CD14-positive monocyte (primary cell): ENCODE data around the gene NACC1. TPM values are rescaled to one million over a fixed set of nuclear protein-coding genes. Genes with fewer than 3 reads are reported as not detected.

Experiments
- DNase-seq, 3 donors: peaks; one replicate each; pipeline ENCODE4 v3.0.0-alpha.2; 2011 to 2022
- H2AFZ ChIP-seq: 2 replicates; pipeline ENCODE4 v1.6.0; 2012; ENCODE audit warnings: mild to moderate bottlenecking, low read depth, low read length, inconsistent platforms; ENCODE audit not compliant: insufficient read depth, poor library complexity, severe bottlenecking
- H3K27ac ChIP-seq, 2 donors: 1 replicate in 1 of 2; 2 replicates in 1 of 2; pipeline ENCODE4 v1.5.1; 2012 to 2013; ENCODE audit warnings: low read length in 2 of 2, control low read depth in 1 of 2, inconsistent platforms in 1 of 2, low read depth in 1 of 2, mild to moderate bottlenecking in 1 of 2
- H3K27me3 ChIP-seq, 2 donors: one replicate each; pipeline versions ENCODE4 v1.6.0 to v1.6.1; 2011 to 2013; ENCODE audit warnings: low read length in 2 of 2; ENCODE audit not compliant: control insufficient read depth in 2 of 2, insufficient read depth in 2 of 2
- H3K36me3 ChIP-seq, 2 donors: replicated peaks in 1 of 2; 1 replicate in 1 of 2; 2 replicates in 1 of 2; pipeline versions ENCODE4 v1.5.1 to v1.6.1; 2012 to 2013; ENCODE audit warnings: low read length in 2 of 2, control low read depth in 1 of 2, inconsistent platforms in 1 of 2, mild to moderate bottlenecking in 1 of 2; ENCODE audit not compliant: insufficient read depth in 2 of 2, control insufficient read depth in 1 of 2
- H3K4me1 ChIP-seq, 2 donors: 1 replicate in 1 of 2; 2 replicates in 1 of 2; pipeline versions ENCODE4 v1.5.1 to v1.6.1; 2012 to 2013; ENCODE audit warnings: low read length in 2 of 2, control low read depth in 1 of 2, inconsistent platforms in 1 of 2, mild to moderate bottlenecking in 1 of 2, moderate library complexity in 1 of 2; ENCODE audit not compliant: insufficient read depth in 2 of 2, control insufficient read depth in 1 of 2
- H3K4me2 ChIP-seq: replicated peaks from 2 replicates; pipeline ENCODE3; 2012; ENCODE audit warnings: low read length, moderate library complexity, mild to moderate bottlenecking; ENCODE audit not compliant: poor library complexity, severe bottlenecking; ENCODE audit errors: extremely low read depth
- H3K4me3 ChIP-seq, 3 experiments: fragments of 200-600 bp in 1 of 3; sonication (generic) in 1 of 3; replicated peaks in 1 of 3; 1 replicate in 2 of 3; 2 replicates in 1 of 3; pipeline ENCODE4 v1.5.1; 2011 to 2013; ENCODE audit warnings: low read length in 3 of 3, mild to moderate bottlenecking in 3 of 3, control low read depth in 2 of 3, low read depth in 2 of 3, inconsistent platforms in 1 of 3, moderate library complexity in 1 of 3
- H3K79me2 ChIP-seq: 2 replicates; pipeline ENCODE4 v1.6.0; 2012; ENCODE audit warnings: mild to moderate bottlenecking, control low read depth, inconsistent platforms, low read length, moderate library complexity; ENCODE audit not compliant: insufficient read depth
- H3K9ac ChIP-seq: 2 replicates; pipeline ENCODE4 v1.6.0; 2017; ENCODE audit warnings: low read length, mild to moderate bottlenecking; ENCODE audit not compliant: insufficient read depth, poor library complexity, severe bottlenecking
- H3K9me3 ChIP-seq, 2 donors: replicated peaks in 1 of 2; 1 replicate in 1 of 2; 2 replicates in 1 of 2; pipeline versions ENCODE4 v1.5.1 to v1.6.1; 2012 to 2013; ENCODE audit warnings: low read length in 2 of 2, control low read depth in 1 of 2; ENCODE audit not compliant: control insufficient read depth in 1 of 2, insufficient read depth in 1 of 2
- H4K20me1 ChIP-seq: 2 replicates; pipeline ENCODE4 v1.6.0; 2012; ENCODE audit warnings: mild to moderate bottlenecking, low read length, control low read depth, moderate library complexity; ENCODE audit not compliant: insufficient read depth
- H3K27ac Mint-ChIP-seq, 7 donors: one replicate each; pipeline ENCODE4 v1.8.0; 2020; ENCODE audit warnings: mild to moderate bottlenecking in 7 of 7, mixed read lengths in 7 of 7, moderate library complexity in 6 of 7, inconsistent platforms in 2 of 7
- H3K27me3 Mint-ChIP-seq, 3 donors: one replicate each; pipeline ENCODE4 v1.8.0; 2021 to 2022; ENCODE audit warnings: low read depth in 3 of 3, mild to moderate bottlenecking in 3 of 3, mixed read lengths in 3 of 3, moderate library complexity in 3 of 3, inconsistent platforms in 1 of 3
- H3K36me3 Mint-ChIP-seq, 2 donors: one replicate each; pipeline ENCODE4 v1.8.0; 2020; ENCODE audit warnings: mixed read lengths in 2 of 2, inconsistent platforms in 1 of 2, mild to moderate bottlenecking in 1 of 2
- H3K4me1 Mint-ChIP-seq: one replicate; pipeline ENCODE4 v1.8.0; 2020; ENCODE audit warnings: mild to moderate bottlenecking, mixed read lengths
- H3K4me3 Mint-ChIP-seq, 2 donors: one replicate each; pipeline ENCODE4 v1.8.0; 2020; ENCODE audit warnings: mild to moderate bottlenecking in 2 of 2, mixed read lengths in 2 of 2, moderate library complexity in 1 of 2
- H3K9me3 Mint-ChIP-seq, 7 donors: one replicate each; pipeline ENCODE4 v1.8.0; 2020 to 2022; ENCODE audit warnings: mixed read lengths in 7 of 7, mild to moderate bottlenecking in 6 of 7, moderate library complexity in 6 of 7, inconsistent platforms in 2 of 7
- WGBS: methylation state at CpG from one replicate; pipeline ENCODE4 v1.1.5; 2013; ENCODE audit warnings: missing lambda C conversion rate; ENCODE audit not compliant: insufficient coverage; 5-methylcytosine and 5-hydroxymethylcytosine counted together
- intact Hi-C, 2 donors: fragments of 100-400 bp; cut with micrococcal nuclease; formaldehyde crosslinking; loops; one replicate each; pipeline versions ENCODE4 v1.15.0 to v1.15.1; 2023
- polyA plus RNA-seq, 3 donors: library from polyadenylated mRNA; depleted of rRNA in 1 of 3; unstranded in 2 of 3; stranded (reverse) in 1 of 3; fragments of 300-500 nt in 2 of 3; fragments of >200 nt in 1 of 3; fragmentation: Illumina TruSeq in 2 of 3; gene quantifications; 1 replicate in 2 of 3; 2 replicates in 1 of 3; pipeline ENCODE4 v1.2.3, GENCODE V29; 2012 to 2021
- TF ChIP-seq, protein P1 (sequence below): fragments of 200-600 bp; IDR thresholded peaks from one replicate; pipeline ENCODE4 v1.8.0; 2022; ENCODE audit warnings: antibody characterized with exemption, mild to moderate bottlenecking

Gene NACC1
- polyA plus RNA-seq, 3 donors: 1.1 to 20.1 (median 2.2) TPM

DNA sequence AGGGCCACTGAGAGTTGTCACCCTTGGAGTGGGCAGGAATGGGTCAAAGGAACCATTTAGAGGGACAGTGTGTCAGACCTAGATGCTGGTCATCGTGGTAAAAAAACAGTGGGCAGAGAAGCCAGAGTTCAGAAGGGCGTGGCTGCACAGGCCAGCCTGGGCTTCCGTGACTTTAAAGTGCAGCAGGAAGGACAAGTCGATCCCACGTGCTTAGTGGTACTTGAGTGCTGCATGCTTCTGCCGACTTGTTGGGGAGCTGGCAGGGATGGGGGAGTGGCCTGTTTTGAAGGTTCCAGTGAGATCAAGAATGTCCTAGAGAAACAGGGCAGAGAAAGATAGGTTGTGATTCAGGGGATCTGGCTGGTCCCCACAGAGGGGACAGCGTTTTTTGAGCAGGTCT is 32.4 kb upstream of the NACC1 start:
- no peaks in the 10 kb centered on the region for H3K79me2 ChIP-seq
- intact Hi-C loops: no loop called here
- peaks cover 0 to 7% (median 4%) of the 10 kb centered on the region in 3 donors for H3K27me3 Mint-ChIP-seq

DNA sequence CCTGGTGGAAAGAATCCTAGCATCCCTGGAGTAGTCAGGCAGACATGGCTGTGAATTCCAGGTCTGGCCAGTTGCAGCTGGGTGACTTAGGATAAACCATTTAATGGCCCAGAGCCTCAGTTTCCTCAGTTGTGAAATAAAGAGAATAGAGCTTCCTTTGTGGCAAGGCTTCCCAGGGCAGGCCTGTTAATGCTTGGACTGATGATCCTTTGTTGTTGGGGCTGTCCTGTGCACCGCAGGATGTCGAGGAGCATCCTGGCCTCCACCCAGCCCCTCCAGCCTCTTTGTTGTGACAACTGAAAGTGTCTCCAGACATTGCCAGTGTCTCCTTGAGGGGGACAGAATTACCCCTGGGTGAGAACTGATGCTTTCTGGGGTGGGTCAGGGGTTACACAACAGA is 31.7 kb upstream of the NACC1 start:
- intact Hi-C loops: no loop called here
- H3K79me2 ChIP-seq: no peaks in the 10 kb centered on the region
- H3K27me3 ChIP-seq: no peaks in the 10 kb centered on the region
- no CpG with 5 or more reads among the region's 2 CpGs for WGBS
- no peak overlapping the region for H3K4me3 Mint-ChIP-seq
- no peak overlapping the region for H3K27ac Mint-ChIP-seq
- no peaks in the 10 kb centered on the region for H3K9me3 ChIP-seq
- H4K20me1 ChIP-seq: no peaks in the 10 kb centered on the region
- H3K4me1 Mint-ChIP-seq: peaks cover 13% of the 10 kb centered on the region
- no peak for DNase-seq
- H2AFZ ChIP-seq: no peak overlapping the region
- H3K4me3 ChIP-seq: no peak overlapping the region
- peaks cover 0 to 3% of the 10 kb centered on the region in 2 donors for H3K4me1 ChIP-seq
- no peak overlapping the region for H3K9ac ChIP-seq
- TF ChIP-seq, protein P1, sequence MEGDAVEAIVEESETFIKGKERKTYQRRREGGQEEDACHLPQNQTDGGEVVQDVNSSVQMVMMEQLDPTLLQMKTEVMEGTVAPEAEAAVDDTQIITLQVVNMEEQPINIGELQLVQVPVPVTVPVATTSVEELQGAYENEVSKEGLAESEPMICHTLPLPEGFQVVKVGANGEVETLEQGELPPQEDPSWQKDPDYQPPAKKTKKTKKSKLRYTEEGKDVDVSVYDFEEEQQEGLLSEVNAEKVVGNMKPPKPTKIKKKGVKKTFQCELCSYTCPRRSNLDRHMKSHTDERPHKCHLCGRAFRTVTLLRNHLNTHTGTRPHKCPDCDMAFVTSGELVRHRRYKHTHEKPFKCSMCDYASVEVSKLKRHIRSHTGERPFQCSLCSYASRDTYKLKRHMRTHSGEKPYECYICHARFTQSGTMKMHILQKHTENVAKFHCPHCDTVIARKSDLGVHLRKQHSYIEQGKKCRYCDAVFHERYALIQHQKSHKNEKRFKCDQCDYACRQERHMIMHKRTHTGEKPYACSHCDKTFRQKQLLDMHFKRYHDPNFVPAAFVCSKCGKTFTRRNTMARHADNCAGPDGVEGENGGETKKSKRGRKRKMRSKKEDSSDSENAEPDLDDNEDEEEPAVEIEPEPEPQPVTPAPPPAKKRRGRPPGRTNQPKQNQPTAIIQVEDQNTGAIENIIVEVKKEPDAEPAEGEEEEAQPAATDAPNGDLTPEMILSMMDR: no peak
- H3K27ac ChIP-seq: no peak overlapping the region
- H3K9me3 Mint-ChIP-seq: no peaks in the 10 kb centered on the region
- peaks cover 0 to 7% (median 3%) of the 10 kb centered on the region in 3 donors for H3K27me3 Mint-ChIP-seq
- no peak overlapping the region for H3K4me2 ChIP-seq
- H3K36me3 ChIP-seq: no peaks in the 10 kb centered on the region
- peaks cover 0 to 3% of the 10 kb centered on the region in 2 donors for H3K36me3 Mint-ChIP-seq

More for the DNA sequence above, 32.4 kb upstream of the NACC1 start:
- H3K9ac ChIP-seq: no peak overlapping the region
- peak overlapping the region in 1 of 7 donors; percentile 9 for H3K27ac Mint-ChIP-seq
- peaks cover 0 to 3% of the 10 kb centered on the region in 2 donors for H3K36me3 Mint-ChIP-seq
- 36% methylated on average over 7 of the region's 7 CpGs for WGBS
- H3K4me1 Mint-ChIP-seq: peaks cover 11% of the 10 kb centered on the region
- no peaks in the 10 kb centered on the region for H3K36me3 ChIP-seq
- no peak overlapping the region for H3K4me2 ChIP-seq
- H3K9me3 ChIP-seq: no peaks in the 10 kb centered on the region
- no peak overlapping the region for H2AFZ ChIP-seq
- H3K4me1 ChIP-seq: peaks cover 0 to 3% of the 10 kb centered on the region in 2 donors
- H3K9me3 Mint-ChIP-seq: no peaks in the 10 kb centered on the region
- H3K27me3 ChIP-seq: no peaks in the 10 kb centered on the region
- no peak for DNase-seq
- H3K27ac ChIP-seq: no peak overlapping the region
- TF ChIP-seq, protein P1: no peak
- no peaks in the 10 kb centered on the region for H4K20me1 ChIP-seq
- H3K4me3 ChIP-seq: no peak overlapping the region
- H3K4me3 Mint-ChIP-seq: no peak overlapping the region
